ENCODE data around the gene YIF1A.
"Not testable (repeated sequence)": the region's sequence is repeated elsewhere in the genome, so short reads cannot be mapped to it uniquely, and the experiment has no call there.

YIF1A gene

DNA sequence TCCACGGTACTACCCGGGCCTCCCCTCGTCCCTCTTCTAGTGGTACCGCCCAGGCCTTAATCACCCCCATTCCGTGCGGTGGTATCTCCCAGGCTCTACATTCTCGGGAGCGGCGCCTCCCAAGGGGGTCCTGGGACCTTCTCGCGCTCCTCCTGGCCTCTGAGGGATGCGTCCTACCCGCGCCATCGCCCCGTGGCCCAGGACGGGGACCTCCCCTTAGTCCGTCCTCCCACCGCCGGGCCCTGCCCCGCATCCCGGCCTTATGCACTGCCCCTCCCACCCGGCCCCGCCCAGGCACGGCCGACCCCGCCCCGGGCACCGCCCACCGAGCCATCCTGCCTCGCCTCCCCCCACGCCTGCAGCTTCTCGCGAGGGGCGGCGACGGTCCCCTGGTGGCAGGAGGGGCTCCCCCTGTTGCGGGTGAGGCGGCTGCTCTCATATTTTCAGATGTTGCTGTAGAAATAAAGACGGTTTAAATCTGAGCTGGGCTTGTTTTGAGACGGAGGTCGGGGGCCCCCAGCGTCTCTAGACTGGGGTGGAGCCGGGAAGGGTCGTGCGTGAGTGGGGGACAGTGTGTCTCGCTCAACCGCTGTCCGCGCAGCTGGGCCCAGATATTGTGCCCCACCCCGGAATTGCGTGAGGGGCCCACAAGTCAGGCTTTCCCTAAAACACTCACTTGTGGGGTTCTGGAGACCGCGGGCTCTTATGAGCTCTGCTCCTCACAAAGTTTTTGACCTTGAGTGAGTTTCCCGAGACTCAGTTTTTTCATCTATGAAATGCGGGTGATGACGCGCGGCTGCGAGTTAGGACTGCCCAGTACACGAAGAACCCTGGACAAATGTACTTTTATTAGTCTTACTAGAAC, 21.3 kb downstream of the YIF1A start:
- peak; percentile 88 for DNase-seq

DNA sequence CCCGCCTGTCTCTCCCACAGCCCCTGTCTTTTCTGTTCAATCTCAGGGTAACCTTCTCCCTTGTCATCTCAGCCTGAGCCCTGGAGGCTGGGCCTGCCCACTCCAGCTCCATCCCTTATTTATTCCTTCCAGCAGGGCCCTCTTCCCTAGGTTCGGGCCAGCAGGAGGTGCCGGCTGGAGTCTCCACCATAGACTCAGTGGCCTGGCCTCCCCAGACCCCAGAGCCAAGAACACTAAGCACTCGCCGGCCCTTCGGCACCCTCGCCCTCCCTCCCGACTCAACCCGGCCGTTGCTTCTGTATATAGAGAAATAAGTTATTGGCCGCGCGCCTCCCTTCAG, 21.9 kb downstream of the YIF1A start:
- DNase-seq, result no peak

DNA sequence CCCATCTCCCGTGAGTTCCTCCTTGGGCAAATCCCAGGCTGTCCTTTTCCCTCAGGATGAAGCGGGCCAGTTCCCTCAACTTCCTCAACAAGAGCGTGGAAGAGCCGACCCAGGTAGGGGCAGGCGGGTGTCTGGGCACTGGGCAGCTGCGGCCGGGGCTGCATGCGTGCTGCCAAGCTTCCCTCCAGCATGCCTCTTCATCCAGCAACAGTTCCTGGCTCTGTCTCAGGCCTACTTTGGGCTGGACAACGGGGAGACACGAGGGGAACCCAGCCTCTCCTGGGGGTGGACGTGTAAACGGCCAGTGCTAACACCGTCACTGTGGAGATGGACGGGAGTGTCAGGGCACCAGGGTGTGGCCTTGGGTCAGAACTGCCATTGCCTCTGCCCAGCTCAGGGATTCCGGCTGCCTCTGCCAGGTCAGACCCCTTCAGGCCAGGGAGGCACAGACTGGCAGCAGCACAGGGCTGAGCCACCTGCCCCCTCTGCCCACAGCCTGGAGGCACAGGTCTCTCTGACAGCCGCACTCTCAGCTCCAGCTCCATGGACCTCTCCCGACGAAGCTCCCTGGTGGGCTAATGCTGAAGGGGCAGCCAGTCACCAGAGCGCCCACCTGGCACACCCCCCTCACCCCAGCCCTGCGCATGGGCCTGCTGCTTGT, 22.4 kb downstream of the YIF1A start:
- no peak for DNase-seq

DNA sequence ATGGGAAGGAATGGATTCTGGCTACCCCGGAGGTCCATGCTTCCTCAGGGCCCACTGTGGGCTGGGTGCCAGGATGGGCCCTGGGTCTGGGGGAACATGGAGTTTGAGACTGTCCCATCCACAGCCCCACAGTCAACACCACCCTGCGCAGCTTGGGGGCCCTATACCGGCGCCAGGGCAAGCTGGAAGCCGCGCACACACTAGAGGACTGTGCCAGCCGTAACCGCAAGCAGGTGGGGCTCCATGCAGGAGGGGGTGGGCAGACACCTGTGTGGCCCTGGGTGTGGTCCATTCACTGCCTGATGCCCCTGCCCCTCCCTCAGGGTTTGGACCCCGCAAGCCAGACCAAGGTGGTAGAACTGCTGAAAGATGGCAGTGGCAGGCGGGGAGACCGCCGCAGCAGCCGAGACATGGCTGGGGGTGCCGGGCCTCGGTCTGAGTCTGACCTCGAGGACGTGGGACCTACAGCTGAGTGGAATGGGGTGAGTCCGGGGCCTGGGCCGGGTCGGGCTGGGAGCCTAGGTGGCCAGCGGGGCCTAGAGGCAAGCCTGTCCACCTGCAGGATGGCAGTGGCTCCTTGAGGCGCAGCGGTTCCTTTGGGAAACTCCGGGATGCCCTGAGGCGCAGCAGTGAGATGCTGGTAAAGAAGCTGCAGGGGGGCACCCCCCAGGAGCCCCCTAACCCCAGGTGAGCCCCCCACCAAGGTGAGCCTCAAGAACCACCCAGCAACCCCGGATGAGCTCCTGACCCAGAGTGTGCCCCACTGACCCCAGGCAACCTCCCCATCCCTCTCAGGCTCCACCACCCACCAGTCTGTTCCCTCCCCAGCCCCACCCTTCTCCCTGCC, 23.2 kb downstream of the YIF1A start:
- no peak for DNase-seq

DNA sequence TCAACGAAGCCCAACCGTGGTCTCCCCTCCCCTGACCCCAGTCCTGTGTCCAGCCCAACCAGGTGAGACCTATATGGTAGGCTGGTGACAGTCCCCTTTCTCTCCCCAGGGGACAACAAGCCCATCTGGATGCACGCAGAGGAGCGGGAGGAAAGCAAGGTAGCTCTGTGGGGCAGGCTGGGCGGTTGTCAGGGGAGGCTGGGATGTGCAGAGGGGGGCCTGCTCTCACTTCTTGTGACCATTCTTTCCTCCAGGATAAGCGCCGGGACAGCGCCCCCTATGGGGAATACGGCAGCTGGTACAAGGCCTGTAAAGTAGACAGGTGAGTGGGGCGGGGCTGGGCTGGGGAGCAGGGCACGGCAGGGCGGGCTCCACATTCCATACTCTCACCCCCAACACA, 24.0 kb downstream of the YIF1A start:
- peak; percentile 54 to 61 for DNase-seq

DNA sequence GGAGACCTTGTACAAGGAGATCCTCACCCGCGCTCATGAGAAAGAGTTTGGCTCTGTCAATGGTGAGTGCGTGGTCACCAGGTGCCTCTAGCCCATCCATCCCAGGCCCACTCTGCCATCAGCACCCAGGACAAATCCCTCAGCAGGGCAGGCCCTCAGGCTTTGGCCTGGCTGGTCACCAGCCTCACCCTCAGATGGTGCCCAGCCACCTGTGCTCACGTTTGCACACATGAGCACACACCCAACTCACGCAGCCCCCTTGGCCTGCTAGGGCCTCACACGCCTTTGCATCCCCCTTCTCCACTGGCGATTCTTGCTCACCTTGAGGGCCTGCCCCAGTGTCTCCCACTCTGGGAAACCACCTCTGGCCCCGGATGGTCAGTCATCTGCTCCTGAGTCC, 24.6 kb downstream of the YIF1A start:
- DNase-seq, result no peak

DNA sequence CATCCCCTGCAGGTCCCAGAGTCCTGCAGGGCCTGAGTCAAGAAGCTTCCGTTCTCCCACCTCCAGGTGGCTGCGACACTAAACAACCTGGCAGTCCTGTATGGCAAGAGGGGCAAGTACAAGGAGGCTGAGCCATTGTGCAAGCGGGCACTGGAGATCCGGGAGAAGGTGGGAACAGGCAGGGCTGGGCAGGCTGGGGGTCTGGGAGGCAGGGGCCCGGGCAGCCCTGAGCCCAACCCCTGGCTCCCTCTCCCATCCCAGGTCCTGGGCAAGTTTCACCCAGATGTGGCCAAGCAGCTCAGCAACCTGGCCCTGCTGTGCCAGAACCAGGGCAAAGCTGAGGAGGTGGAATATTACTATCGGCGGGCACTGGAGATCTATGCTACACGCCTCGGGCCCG, 25.2 kb downstream of the YIF1A start:
- DNase-seq, result no peak

DNA sequence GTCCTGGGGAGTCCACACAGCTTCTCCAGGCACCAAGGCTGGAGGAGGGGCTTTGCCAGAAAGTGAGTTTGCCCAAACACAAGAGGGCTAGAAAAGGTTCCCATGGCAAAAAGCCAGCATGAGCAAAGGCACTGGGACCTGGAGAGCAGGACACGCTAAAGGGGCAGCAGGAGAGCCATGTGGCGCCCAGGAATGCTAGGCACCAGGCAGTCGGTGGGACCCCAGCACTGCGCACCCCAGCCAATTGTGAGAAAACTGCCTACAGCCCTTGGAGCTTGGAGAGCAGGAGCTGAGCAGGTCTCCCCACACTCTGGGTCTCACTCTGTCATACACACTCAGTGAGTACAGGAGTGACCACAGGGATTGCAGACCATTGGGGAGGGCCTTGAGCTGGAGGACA, 25.7 kb downstream of the YIF1A start:
- DNase-seq, result no peak

DNA sequence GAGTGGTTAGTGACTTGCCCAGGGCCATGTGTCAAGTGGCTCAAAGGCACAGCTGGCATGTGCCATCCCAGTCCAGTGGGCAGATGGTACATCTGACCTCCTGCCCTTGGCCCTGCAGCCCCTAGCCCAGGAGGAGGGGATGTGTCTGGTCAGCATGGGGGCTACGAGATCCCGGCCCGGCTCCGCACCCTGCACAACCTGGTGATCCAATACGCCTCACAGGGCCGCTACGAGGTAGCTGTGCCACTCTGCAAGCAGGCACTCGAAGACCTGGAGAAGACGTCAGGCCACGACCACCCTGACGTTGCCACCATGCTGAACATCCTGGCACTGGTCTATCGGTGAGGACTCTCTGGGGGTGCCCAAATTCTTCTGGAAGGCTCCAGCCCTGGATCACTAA, 26.2 kb downstream of the YIF1A start:
- DNase-seq, result no peak

DNA sequence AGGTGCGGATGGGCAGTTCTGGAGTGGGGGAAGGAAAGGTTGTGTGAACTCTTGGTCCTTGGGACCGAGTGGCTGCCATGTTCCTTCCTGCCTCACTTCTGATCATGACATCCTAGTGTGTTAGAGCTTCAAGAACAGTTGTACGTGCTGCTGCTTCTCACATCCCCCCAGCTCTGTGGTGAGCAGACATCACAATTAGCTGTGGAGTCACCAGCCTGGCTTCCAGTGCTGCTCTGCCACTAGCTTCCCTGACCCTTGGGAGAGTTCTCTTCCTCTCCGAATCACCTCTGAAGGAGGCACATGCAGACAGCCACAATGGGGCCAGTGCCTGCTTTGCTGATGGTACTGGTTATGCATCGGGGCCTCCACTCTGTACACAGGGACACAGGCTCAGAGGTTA, 26.8 kb downstream of the YIF1A start:
- DNase-seq, result no peak

DNA sequence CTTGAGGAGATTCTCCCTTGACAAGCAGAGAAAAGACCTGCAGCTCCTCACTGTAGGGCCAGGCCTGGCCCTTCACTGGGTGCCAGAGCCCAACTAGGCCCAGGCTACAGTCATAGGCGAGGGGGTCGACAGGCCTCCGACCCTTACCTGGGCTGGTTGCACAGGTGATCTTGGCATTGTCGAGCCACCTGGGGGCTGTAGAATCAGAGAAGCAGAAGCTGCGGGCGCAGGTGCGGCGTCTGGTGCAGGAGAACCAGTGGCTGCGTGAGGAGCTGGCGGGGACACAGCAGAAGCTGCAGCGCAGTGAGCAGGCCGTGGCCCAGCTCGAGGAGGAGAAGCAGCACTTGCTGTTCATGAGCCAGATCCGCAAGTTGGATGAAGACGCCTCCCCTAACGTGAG, 27.4 kb downstream of the YIF1A start:
- DNase-seq, result no peak

DNA sequence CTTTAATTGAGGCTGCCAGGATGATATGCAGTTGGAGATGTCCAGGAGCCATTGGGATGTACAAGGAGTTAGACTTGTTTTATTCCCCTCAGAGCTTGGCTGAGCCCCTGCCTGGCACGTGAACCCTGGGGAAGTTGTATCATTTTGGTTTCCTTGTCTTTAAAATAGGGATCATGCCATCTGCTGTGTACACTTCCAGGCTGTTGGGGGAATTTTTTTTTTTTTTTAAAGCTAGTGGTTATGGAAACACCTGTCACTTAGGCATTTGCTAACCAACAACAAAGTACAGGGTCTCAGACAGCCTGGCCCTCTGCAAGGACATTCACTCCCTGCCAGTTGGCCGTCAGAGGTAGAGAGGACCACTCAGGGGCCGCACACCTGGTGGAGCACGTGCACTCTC, 29.0 kb downstream of the YIF1A start:
- no peak for DNase-seq

DNA sequence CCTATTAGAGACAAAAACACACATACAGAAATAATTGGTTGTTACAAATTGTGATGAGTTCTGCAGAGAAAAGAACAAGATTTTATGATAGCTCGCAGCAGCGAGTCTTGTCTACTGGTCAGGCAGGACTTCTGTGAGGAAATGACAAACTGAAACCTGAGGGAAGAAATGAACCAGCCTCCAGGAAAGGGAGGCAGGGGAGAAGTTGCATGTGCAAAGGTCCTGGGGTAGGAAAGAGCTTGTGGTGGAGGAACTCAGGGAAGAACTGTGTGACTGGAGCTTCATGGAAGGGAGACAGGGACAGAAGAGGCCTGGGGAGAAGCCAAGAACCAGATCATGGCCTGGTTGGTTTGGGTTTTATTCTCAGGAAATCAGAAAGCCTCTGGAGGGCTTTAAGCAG, 29.7 kb downstream of the YIF1A start:
- DNase-seq, result no peak

DNA sequence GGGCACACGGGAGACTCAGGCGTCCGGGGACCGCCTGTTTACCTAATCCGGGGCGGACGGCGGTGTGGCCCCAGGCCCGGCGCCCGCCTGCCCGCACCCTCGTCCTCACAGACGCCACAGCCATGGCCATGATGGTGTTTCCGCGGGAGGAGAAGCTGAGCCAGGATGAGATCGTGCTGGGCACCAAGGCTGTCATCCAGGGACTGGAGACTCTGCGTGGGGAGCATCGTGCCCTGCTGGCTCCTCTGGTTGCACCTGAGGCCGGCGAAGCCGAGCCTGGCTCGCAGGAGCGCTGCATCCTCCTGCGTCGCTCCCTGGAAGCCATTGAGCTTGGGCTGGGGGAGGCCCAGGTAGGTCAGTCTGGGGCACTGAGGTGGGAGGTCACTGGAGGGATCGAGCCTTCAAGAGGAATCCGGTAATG, 30.5 kb downstream of the YIF1A start:
- no peak for DNase-seq

DNA sequence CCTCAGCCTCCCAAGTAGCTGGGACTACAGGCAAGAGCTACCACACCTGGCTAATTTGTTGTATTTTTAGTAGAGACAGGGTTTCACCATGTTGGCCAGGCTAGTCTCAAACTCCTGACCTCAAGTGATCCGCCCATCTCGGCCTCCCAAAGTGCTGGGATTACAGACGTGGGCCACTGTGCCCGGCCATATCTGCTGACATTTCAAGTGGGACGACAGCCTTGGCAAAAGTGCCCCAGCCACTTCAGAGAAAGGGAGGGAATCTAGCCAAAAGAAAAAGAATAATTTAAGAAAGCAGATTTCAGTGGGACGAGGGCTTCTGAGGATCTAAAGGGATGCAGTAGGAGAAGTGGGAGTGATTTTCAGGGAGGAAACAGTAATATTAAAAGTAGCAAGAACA, 35.9 kb downstream of the YIF1A start:
- DNase-seq, result not testable (repeated sequence)

DNA sequence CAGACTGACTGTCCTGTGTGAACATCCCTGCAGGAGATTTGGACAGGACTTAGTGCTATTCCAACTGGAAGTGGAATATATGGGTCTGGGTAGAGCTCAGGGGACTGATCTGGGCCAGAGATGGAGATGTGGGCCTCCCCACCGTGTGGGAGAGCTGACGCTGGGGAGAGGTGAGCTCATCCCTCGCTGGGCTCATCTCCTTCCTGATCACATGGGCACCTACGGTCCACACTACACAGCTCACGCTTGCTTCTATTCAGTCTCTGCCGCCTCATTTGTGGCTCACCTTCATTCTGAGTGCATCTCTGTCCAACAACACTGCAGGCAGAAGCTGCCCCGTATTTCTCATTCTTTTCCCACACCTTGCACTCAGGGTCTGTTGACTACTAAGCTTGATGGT, 37.1 kb downstream of the YIF1A start:
- no peak for DNase-seq

DNA sequence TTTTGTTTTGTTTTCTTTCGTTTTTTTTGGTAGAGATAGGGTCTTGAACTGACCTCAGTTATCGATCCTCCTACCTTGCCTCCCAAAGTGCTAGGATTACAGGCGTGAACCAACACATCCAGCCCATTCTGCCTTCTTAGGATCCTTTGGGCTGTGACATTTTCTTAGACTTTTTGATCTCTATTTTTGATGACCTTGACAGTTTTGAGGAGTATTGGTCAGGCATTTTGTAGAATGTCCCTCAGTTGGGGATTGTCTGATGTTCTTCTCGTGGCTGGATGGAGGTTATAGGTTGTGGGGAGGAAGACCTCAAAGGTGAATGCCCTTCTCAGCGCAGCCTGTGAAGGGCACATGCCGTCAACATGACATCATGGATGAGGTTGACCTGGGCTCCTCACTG, 40.0 kb downstream of the YIF1A start:
- DNase-seq, result no peak

DNA sequence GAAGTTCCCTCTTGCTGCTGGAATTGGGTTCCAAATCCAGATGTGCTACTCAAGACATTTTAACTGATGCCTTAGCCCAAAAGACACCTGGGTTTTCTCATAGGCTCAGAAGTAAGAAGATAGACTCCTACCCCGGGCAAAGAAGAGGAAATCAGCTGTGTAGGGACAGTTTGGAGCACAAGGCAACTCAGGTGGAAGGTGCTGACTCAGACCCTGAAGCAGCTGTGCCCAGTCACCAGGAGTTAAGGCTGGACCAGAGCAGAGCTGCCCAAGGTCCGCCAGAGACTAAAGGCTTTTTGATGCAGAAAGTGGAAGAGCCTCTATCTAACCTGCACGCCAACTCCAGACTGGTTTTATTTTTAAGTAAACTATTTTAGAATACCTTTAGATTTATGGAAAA, 41.1 kb downstream of the YIF1A start:
- DNase-seq, result no peak

DNA sequence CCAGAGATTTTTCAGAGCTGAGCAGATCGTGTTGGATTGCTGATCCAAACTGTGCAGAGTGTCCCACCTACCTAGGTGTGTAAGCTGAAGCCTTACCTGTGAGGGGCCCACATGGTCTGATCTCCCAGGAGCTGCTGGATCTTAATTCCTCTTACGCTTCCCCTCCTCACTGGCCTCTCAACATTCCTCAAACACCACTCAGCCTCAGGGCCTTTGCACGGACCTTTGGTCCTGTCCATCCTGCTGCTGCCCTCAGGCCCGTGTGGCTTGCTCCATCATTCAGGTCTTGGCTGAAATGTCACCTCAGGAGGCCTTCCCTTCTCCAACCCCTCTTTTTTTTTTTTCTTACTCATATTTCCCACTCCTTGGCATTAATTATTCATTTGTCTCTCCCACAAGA, 41.6 kb downstream of the YIF1A start:
- DNase-seq, result no peak

DNA sequence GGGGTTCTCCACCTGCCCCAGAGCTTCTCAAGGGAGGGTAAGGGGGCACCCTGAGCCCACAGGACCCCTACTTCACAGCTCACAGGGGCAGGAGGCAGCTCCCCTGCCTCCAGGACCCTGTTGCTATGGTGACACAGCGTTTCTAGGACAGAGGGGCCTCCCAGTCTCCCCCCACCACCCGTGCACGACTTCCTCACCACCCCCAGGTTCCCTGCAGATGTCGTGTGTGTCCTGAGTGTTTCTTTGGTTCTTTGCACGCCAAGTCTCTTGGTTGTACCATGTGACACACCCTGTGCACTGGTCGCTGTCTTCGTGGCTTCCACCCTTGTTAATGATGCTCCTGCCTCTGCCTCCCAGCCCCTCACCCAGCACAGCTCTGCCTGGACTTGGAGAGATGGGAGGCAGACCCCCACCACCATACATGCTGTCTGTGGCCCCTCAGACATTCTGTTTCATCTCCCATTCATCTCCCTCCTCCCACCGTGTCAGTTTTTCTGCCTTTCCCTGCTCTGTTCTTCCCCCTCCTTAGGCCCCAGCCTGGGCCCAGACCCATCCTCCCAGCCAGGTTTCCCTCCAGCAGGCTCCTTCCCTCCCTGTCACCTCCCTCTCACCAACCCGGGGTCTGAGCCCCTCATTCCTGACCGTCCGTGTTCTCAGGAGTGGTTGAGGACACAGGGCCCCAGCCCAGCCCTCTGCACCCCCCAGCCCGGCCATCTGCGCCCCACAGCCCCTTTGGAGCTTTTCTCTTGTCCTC, 45.0 kb downstream of the YIF1A start:
- DNase-seq, result no peak

DNA sequence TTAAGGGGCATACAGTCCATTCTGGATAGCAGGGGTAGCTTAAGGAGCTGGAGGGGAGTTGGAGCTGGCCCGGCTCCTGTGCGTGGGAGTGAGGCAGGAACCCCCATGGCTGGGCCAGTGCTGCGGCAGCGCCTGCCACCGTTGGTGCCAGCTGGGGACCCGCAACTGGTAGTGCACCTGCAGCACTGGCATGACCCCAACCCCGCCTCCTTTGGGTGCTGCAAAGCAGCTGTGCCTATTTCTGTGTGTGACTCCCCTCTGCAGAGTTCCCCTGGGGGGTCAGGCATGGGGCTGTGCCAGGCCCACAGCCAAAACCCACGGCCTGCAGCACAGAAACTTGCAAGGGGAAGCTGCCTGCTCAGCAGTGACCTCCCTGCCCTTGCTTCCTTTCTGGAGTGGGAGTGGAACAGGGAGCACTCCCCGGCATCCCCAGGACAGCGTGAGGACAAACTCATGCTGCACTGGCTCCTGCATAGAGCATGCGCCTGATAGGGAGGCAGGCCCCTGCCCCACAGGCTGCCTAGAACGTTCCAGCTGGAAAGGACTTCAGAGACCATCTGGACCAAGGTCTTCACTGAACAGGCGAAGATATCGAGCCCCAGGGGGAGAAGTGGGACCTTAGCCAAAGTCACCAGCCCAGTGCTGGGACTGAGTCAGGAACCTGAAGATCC, 46.7 kb downstream of the YIF1A start:
- DNase-seq, result no peak

DNA sequence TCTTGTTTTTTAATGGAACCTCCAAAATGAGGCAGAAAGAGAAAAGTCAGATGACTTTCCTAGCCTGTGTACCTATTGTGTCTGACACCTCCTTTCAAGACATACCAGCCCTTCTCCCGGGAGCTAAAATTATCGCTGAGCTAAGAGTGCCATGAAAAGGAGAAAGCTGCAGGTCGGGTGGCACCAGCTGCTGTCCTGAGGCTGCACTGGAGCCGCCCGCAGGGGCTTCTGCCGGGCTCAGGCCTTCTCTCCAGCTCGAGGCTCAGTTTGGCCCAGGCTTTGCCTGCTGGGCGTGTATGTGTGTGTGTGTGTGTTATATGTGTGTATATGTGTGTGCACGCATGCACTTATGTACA, 48.2 kb downstream of the YIF1A start:
- DNase-seq, result no peak

Measured in activated CD4-positive, alpha-beta T cell treated with anti-CD3 and anti-CD28 coated beads, Interleukin-2, amount 50 U/mL, for 48 hours (primary cell).